ENCODE data around the gene OCA2.

OCA2 gene

GRCh38 chr15:28003302-28004037 is 95.6 kb downstream of the OCA2 start:
- H3K9me3 ChIP-seq (ENCODE audit: control insufficient read depth, low read length): no peaks in the 10 kb centered on the region
- no peak overlapping the region for H3K27ac ChIP-seq (ENCODE audit: low read length, poor library complexity, severe bottlenecking)
- no peak overlapping the region for H3K23ac ChIP-seq (ENCODE audit: low read length in 2 of 2)
- no peak overlapping the region for H2AK5ac ChIP-seq (ENCODE audit: low read length, severe bottlenecking)
- WGBS: 92% methylated on average over 63 of the region's 63 CpGs
- no peak overlapping the region for H2BK5ac ChIP-seq (ENCODE audit: low read depth, low read length, poor library complexity, severe bottlenecking)
- no peaks in the 10 kb centered on the region for H3K36me3 ChIP-seq (ENCODE audit: control insufficient read depth in 1 of 2, insufficient read depth in 2 of 2, low read depth in 1 of 2, low read length in 2 of 2)
- H4K8ac ChIP-seq (ENCODE audit: low read length): no peak overlapping the region
- H2AFZ ChIP-seq (ENCODE audit: low read depth, low read length): no peak overlapping the region
- H2BK120ac ChIP-seq (ENCODE audit: low read depth, low read length): no peak overlapping the region
- no peak overlapping the region for H4K91ac ChIP-seq (ENCODE audit: low read length)
- no peak overlapping the region for H2BK12ac ChIP-seq (ENCODE audit: low read length in 2 of 2)
- no peaks in the 10 kb centered on the region for H3K4me1 ChIP-seq (ENCODE audit: control insufficient read depth, insufficient read depth, low read depth, low read length)
- H3K14ac ChIP-seq (ENCODE audit: low read length in 2 of 2): no peak overlapping the region
- H3K9ac ChIP-seq (ENCODE audit: low read length): no peak overlapping the region
- H3K18ac ChIP-seq (ENCODE audit: low read depth in 1 of 2, low read length in 2 of 2): no peak overlapping the region
- DNase-seq: no peak
- H3K79me1 ChIP-seq (replicated peaks; ENCODE audit: low read length, poor library complexity, severe bottlenecking): no peaks in the 10 kb centered on the region
- no peak overlapping the region for H2BK15ac ChIP-seq (ENCODE audit: low read depth, poor library complexity, severe bottlenecking)
- no peaks in the 10 kb centered on the region for H3K27me3 ChIP-seq (ENCODE audit: control insufficient read depth in 1 of 2, insufficient read depth in 1 of 2, low read length in 2 of 2)
- H3K4me3 ChIP-seq (ENCODE audit: insufficient read depth in 1 of 2, low read depth in 1 of 2, low read length in 2 of 2): no peak overlapping the region
- no peak overlapping the region for H3K4me2 ChIP-seq (ENCODE audit: low read length, poor library complexity, severe bottlenecking)
- no peak overlapping the region for H3K4ac ChIP-seq (ENCODE audit: low read depth in 1 of 2, low read length in 2 of 2)

- Histone ChIP-seq H3K9me3 (ENCODE audit: control insufficient read depth, low read length) (no peaks in the 10 kb centered on the region), H2BK5ac (ENCODE audit: low read depth, low read length, poor library complexity, severe bottlenecking) (no peak overlapping the region), H3K79me1 (replicated peaks; ENCODE audit: low read length, poor library complexity, severe bottlenecking) (no peaks in the 10 kb centered on the region), H3K27ac (ENCODE audit: low read length, poor library complexity, severe bottlenecking) (no peak overlapping the region), H2AFZ (ENCODE audit: low read depth, low read length) (no peak overlapping the region), H3K36me3 (ENCODE audit: control insufficient read depth in 1 of 2, insufficient read depth in 2 of 2, low read depth in 1 of 2, low read length in 2 of 2) (no peaks in the 10 kb centered on the region), H3K18ac (ENCODE audit: low read depth in 1 of 2, low read length in 2 of 2) (no peak overlapping the region), H3K23ac (ENCODE audit: low read length in 2 of 2) (no peak overlapping the region), H4K8ac (ENCODE audit: low read length) (no peak overlapping the region), H3K27me3 (ENCODE audit: control insufficient read depth in 1 of 2, insufficient read depth in 1 of 2, low read length in 2 of 2) (no peaks in the 10 kb centered on the region), H3K4me1 (ENCODE audit: control insufficient read depth, insufficient read depth, low read depth, low read length) (no peaks in the 10 kb centered on the region), H3K4me2 (ENCODE audit: low read length, poor library complexity, severe bottlenecking) (no peak overlapping the region), H3K9ac (ENCODE audit: low read length) (no peak overlapping the region), H4K91ac (ENCODE audit: low read length) (no peak overlapping the region), H3K14ac (ENCODE audit: low read length in 2 of 2) (no peak overlapping the region), H3K4me3 (ENCODE audit: insufficient read depth in 1 of 2, low read depth in 1 of 2, low read length in 2 of 2) (no peak overlapping the region), H3K4ac (ENCODE audit: low read depth in 1 of 2, low read length in 2 of 2) (no peak overlapping the region), H2BK15ac (ENCODE audit: low read depth, poor library complexity, severe bottlenecking) (no peak overlapping the region), H2AK5ac (ENCODE audit: low read length, severe bottlenecking) (no peak overlapping the region), H2BK120ac (ENCODE audit: low read depth, low read length) (no peak overlapping the region), H2BK12ac (ENCODE audit: low read length in 2 of 2) (no peak overlapping the region)
- no peak for DNase-seq
- WGBS: 83% methylated on average over 8 of the region's 10 CpGs
Measured at GRCh38 chr15:28002867-28003266, 96.2 kb downstream of the OCA2 start.

- Histone ChIP-seq H3K9ac (ENCODE audit: low read length) (no peak overlapping the region), H3K27me3 (ENCODE audit: control insufficient read depth in 1 of 2, insufficient read depth in 1 of 2, low read length in 2 of 2) (no peaks in the 10 kb centered on the region), H3K4me2 (ENCODE audit: low read length, poor library complexity, severe bottlenecking) (no peak overlapping the region), H2BK15ac (ENCODE audit: low read depth, poor library complexity, severe bottlenecking) (no peak overlapping the region), H3K4me3 (ENCODE audit: insufficient read depth in 1 of 2, low read depth in 1 of 2, low read length in 2 of 2) (no peak overlapping the region), H2AK5ac (ENCODE audit: low read length, severe bottlenecking) (no peak overlapping the region), H2BK120ac (ENCODE audit: low read depth, low read length) (no peak overlapping the region), H2AFZ (ENCODE audit: low read depth, low read length) (no peak overlapping the region), H3K9me3 (ENCODE audit: control insufficient read depth, low read length) (no peaks in the 10 kb centered on the region), H4K8ac (ENCODE audit: low read length) (no peak overlapping the region), H3K18ac (ENCODE audit: low read depth in 1 of 2, low read length in 2 of 2) (no peak overlapping the region), H3K23ac (ENCODE audit: low read length in 2 of 2) (no peak overlapping the region), H3K79me1 (replicated peaks; ENCODE audit: low read length, poor library complexity, severe bottlenecking) (no peaks in the 10 kb centered on the region), H3K4me1 (ENCODE audit: control insufficient read depth, insufficient read depth, low read depth, low read length) (no peaks in the 10 kb centered on the region), H2BK5ac (ENCODE audit: low read depth, low read length, poor library complexity, severe bottlenecking) (no peak overlapping the region), H2BK12ac (ENCODE audit: low read length in 2 of 2) (no peak overlapping the region), H3K36me3 (ENCODE audit: control insufficient read depth in 1 of 2, insufficient read depth in 2 of 2, low read depth in 1 of 2, low read length in 2 of 2) (no peaks in the 10 kb centered on the region), H4K91ac (ENCODE audit: low read length) (no peak overlapping the region), H3K14ac (ENCODE audit: low read length in 2 of 2) (no peak overlapping the region), H3K4ac (ENCODE audit: low read depth in 1 of 2, low read length in 2 of 2) (no peak overlapping the region), H3K27ac (ENCODE audit: low read length, poor library complexity, severe bottlenecking) (no peak overlapping the region)
- no peak for DNase-seq
- WGBS: 74% methylated on average over 12 of the region's 12 CpGs
Measured at GRCh38 chr15:28002136-28002861, 96.8 kb downstream of the OCA2 start.

- Histone ChIP-seq H3K27ac (ENCODE audit: low read length, poor library complexity, severe bottlenecking) (no peak overlapping the region), H2AK5ac (ENCODE audit: low read length, severe bottlenecking) (no peak overlapping the region), H3K23ac (ENCODE audit: low read length in 2 of 2) (no peak overlapping the region), H2BK15ac (ENCODE audit: low read depth, poor library complexity, severe bottlenecking) (no peak overlapping the region), H3K4ac (ENCODE audit: low read depth in 1 of 2, low read length in 2 of 2) (no peak overlapping the region), H2BK5ac (ENCODE audit: low read depth, low read length, poor library complexity, severe bottlenecking) (no peak overlapping the region), H4K8ac (ENCODE audit: low read length) (no peak overlapping the region), H3K14ac (ENCODE audit: low read length in 2 of 2) (no peak overlapping the region), H3K4me2 (ENCODE audit: low read length, poor library complexity, severe bottlenecking) (no peak overlapping the region), H3K4me1 (ENCODE audit: control insufficient read depth, insufficient read depth, low read depth, low read length) (no peaks in the 10 kb centered on the region), H2BK12ac (ENCODE audit: low read length in 2 of 2) (no peak overlapping the region), H4K91ac (ENCODE audit: low read length) (no peak overlapping the region), H3K9ac (ENCODE audit: low read length) (no peak overlapping the region), H3K36me3 (ENCODE audit: control insufficient read depth in 1 of 2, insufficient read depth in 2 of 2, low read depth in 1 of 2, low read length in 2 of 2) (no peaks in the 10 kb centered on the region), H2AFZ (ENCODE audit: low read depth, low read length) (no peak overlapping the region), H3K79me1 (replicated peaks; ENCODE audit: low read length, poor library complexity, severe bottlenecking) (no peaks in the 10 kb centered on the region), H3K18ac (ENCODE audit: low read depth in 1 of 2, low read length in 2 of 2) (no peak overlapping the region), H3K9me3 (ENCODE audit: control insufficient read depth, low read length) (no peaks in the 10 kb centered on the region), H3K4me3 (ENCODE audit: insufficient read depth in 1 of 2, low read depth in 1 of 2, low read length in 2 of 2) (no peak overlapping the region), H2BK120ac (ENCODE audit: low read depth, low read length) (no peak overlapping the region), H3K27me3 (ENCODE audit: control insufficient read depth in 1 of 2, insufficient read depth in 1 of 2, low read length in 2 of 2) (no peaks in the 10 kb centered on the region)
- DNase-seq: no peak
- WGBS: 79% methylated on average over 10 of the region's 10 CpGs
Measured at GRCh38 chr15:28001641-28002040, 97.5 kb downstream of the OCA2 start.
